Measurements from ENCODE around the gene THAP5.

The THAP5 gene

DNA sequence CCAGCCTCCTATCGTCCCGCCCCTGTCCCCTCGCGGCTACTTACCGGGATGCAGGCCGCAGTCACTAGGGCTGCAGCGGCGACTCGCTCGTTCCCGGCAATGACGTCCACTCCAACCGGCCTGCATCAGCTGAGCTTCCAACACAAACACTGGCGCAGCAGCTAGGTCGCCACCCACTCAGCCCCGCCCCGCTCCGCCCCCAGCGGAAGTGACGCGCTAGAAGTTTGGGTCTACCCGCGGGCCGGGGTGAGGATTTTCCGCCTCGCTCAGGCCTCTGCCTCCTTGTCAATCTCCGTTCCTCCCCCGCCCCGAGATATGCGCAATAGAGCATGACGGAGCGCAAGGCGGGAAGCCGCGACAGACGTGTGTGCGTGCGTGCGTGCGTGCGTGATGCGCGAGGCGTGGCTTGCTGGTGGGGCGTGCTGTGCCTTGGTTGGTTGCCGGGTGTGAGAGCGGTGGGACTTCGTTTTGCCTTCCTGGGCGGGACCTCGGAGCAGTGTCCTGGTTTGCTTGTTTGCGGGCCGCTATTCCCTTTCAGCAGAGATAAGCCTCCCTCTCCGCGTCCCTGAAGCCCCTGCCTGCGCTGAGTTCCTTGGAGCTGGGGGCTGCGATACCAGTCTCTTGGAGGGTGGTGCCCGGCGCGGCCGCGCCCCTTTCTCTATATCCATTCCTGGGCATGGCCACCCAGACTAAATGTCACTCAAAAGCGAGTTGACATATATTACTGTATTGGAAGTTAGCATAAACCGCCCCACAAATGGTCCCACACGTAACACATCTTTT lies 43.3 kb downstream of the THAP5 start, which contains the start of gene PNPLA8:
TSS of gene PNPLA8 (minus strand) at position 151 of the 783 bp plus-strand sequence. CDS start 10,644 bp downstream, outside the sequence.
- Histone ChIP-seq H3K27me3 (ENCODE audit: control insufficient read depth, low read length) (no peaks in the 10 kb centered on the region), H3K27ac (ENCODE audit: low read depth, low read length) (peak within 1 kb of the TSS; percentile 71), H3K79me2 (ENCODE audit: control insufficient read depth, low read length) (peaks cover 44% of the 10 kb centered on the region), H3F3A (ENCODE audit: control insufficient read depth, insufficient read depth) (no peaks in the 10 kb centered on the region), H3K9me2 (replicated peaks; ENCODE audit: control insufficient read depth, low read length) (no peaks in the 10 kb centered on the region), H3K9me3 (ENCODE audit: control insufficient read depth, insufficient read depth, low read length) (no peaks in the 10 kb centered on the region), H4K20me1 (ENCODE audit: control insufficient read depth, insufficient read depth, low read depth, low read length) (no peaks in the 10 kb centered on the region), H3K4me3 (ENCODE audit: low read length) (peak within 1 kb of the TSS; percentile 87), H3K36me3 (ENCODE audit: control insufficient read depth, low read length) (no peaks in the 10 kb centered on the region), H3K4me1 (ENCODE audit: control insufficient read depth, low read length) (peaks cover 37% of the 10 kb centered on the region), H3K4me2 (ENCODE audit: low read length) (peak within 1 kb of the TSS; percentile 95)
- TF ChIP-seq, protein P1, sequence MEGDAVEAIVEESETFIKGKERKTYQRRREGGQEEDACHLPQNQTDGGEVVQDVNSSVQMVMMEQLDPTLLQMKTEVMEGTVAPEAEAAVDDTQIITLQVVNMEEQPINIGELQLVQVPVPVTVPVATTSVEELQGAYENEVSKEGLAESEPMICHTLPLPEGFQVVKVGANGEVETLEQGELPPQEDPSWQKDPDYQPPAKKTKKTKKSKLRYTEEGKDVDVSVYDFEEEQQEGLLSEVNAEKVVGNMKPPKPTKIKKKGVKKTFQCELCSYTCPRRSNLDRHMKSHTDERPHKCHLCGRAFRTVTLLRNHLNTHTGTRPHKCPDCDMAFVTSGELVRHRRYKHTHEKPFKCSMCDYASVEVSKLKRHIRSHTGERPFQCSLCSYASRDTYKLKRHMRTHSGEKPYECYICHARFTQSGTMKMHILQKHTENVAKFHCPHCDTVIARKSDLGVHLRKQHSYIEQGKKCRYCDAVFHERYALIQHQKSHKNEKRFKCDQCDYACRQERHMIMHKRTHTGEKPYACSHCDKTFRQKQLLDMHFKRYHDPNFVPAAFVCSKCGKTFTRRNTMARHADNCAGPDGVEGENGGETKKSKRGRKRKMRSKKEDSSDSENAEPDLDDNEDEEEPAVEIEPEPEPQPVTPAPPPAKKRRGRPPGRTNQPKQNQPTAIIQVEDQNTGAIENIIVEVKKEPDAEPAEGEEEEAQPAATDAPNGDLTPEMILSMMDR (IDR thresholded peaks at IDR 0.05; ENCODE audit: low read depth, low read length, poor library complexity, severe bottlenecking), result no peak
- TF ChIP-seq EZH2phosphoT487 (IDR thresholded peaks at IDR 0.05; ENCODE audit: borderline replicate concordance, low read length), result no peak

DNA sequence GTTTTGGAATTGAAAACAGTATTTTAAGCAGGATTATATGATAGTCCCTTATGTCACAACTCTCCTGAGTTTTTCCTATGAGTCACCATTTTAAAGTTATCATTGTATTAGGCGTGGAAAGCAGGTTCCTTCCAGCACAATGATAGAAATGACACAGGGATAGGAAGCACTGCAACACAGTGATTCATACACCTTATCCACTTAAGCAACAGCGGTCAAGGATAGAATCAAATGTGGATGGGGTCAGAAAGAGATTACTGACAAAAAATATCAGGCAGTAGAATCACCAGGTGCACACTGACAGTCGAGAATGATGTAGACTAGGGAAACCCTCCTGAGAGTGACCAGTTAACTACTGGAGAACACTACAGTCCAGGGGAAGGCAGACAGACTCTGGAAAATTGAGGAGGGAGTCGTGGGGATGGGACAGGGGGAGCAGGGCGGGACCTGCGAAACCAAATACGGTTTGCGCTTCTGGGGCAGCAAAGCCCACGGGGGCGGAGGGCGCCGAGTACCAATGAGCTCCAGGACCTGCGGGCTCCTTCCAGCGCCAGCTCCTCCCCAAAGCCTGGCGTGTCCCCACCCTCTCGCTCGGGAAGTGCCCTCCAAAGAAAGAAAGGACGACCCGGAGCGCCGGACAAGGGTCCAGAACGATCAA lies 44.0 kb downstream of the THAP5 start:
- Histone ChIP-seq H3K36me3 (ENCODE audit: control insufficient read depth, low read length) (no peaks in the 10 kb centered on the region), H3K27ac (ENCODE audit: low read depth, low read length) (peak overlapping the region; percentile 61), H3K9me2 (replicated peaks; ENCODE audit: control insufficient read depth, low read length) (no peaks in the 10 kb centered on the region), H4K20me1 (ENCODE audit: control insufficient read depth, insufficient read depth, low read depth, low read length) (no peaks in the 10 kb centered on the region), H3K4me3 (ENCODE audit: low read length) (peak overlapping the region; percentile 87), H3K27me3 (ENCODE audit: control insufficient read depth, low read length) (no peaks in the 10 kb centered on the region), H3F3A (ENCODE audit: control insufficient read depth, insufficient read depth) (no peaks in the 10 kb centered on the region), H3K9me3 (ENCODE audit: control insufficient read depth, insufficient read depth, low read length) (no peaks in the 10 kb centered on the region), H3K4me1 (ENCODE audit: control insufficient read depth, low read length) (peaks cover 37% of the 10 kb centered on the region), H3K79me2 (ENCODE audit: control insufficient read depth, low read length) (peaks cover 47% of the 10 kb centered on the region), H3K4me2 (ENCODE audit: low read length) (peak overlapping the region; percentile 69)
- TF ChIP-seq, protein P1 (IDR thresholded peaks at IDR 0.05; ENCODE audit: low read depth, low read length, poor library complexity, severe bottlenecking), result no peak

DNA sequence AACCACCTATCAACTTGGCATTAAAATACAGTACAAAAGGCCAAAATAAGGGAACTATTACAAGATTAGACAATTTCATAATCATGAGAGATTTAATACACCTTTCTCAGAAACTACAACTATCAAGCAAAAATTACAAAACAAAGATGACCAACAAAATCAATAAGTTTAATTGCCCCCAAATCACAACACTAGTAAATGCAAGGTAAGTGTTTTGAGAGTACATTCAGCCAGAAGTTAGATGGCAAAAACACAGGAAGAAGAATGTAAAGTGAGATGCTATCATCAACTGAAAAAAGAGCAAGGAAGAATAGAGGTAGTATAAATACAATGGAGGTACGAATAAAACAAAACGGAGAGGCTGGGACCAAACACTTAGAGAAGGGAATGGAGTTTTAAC lies 46.7 kb downstream of the THAP5 start:
- peaks cover 61% of the 10 kb centered on the region for H3K79me2 ChIP-seq (ENCODE audit: control insufficient read depth, low read length)
- no peaks in the 10 kb centered on the region for H3K27me3 ChIP-seq (ENCODE audit: control insufficient read depth, low read length)
- H4K20me1 ChIP-seq (ENCODE audit: control insufficient read depth, insufficient read depth, low read depth, low read length), result no peaks in the 10 kb centered on the region
- H3K27ac ChIP-seq (ENCODE audit: low read depth, low read length), result no peak overlapping the region
- no peak for TF ChIP-seq EZH2phosphoT487 (IDR thresholded peaks at IDR 0.05; ENCODE audit: borderline replicate concordance, low read length)
- TF ChIP-seq, protein P1 (IDR thresholded peaks at IDR 0.05; ENCODE audit: low read depth, low read length, poor library complexity, severe bottlenecking), result no peak
- no peaks in the 10 kb centered on the region for H3K9me3 ChIP-seq (ENCODE audit: control insufficient read depth, insufficient read depth, low read length)
- H3F3A ChIP-seq (ENCODE audit: control insufficient read depth, insufficient read depth), result no peaks in the 10 kb centered on the region
- H3K4me2 ChIP-seq (ENCODE audit: low read length), result peak overlapping the region; percentile 13; the same call in 1 of the 2 replicates
- peaks cover 12% of the 10 kb centered on the region for H3K36me3 ChIP-seq (ENCODE audit: control insufficient read depth, low read length)
- no peak overlapping the region for H3K4me3 ChIP-seq (ENCODE audit: low read length)
- no peaks in the 10 kb centered on the region for H3K9me2 ChIP-seq (replicated peaks; ENCODE audit: control insufficient read depth, low read length)
- H3K4me1 ChIP-seq (ENCODE audit: control insufficient read depth, low read length), result peaks cover 37% of the 10 kb centered on the region

All from DOHH2 (cell line).